DMS53 (cell line): ENCODE results near the gene MPDU1.
A peak's percentile ranks its signal among the peaks of the same experiment; 100 is the strongest.

Source experiments
- DNase-seq: peaks from one replicate; lab custom pipeline; 2025; lab: John Stamatoyannopoulos, UW

The MPDU1 gene

DNA sequence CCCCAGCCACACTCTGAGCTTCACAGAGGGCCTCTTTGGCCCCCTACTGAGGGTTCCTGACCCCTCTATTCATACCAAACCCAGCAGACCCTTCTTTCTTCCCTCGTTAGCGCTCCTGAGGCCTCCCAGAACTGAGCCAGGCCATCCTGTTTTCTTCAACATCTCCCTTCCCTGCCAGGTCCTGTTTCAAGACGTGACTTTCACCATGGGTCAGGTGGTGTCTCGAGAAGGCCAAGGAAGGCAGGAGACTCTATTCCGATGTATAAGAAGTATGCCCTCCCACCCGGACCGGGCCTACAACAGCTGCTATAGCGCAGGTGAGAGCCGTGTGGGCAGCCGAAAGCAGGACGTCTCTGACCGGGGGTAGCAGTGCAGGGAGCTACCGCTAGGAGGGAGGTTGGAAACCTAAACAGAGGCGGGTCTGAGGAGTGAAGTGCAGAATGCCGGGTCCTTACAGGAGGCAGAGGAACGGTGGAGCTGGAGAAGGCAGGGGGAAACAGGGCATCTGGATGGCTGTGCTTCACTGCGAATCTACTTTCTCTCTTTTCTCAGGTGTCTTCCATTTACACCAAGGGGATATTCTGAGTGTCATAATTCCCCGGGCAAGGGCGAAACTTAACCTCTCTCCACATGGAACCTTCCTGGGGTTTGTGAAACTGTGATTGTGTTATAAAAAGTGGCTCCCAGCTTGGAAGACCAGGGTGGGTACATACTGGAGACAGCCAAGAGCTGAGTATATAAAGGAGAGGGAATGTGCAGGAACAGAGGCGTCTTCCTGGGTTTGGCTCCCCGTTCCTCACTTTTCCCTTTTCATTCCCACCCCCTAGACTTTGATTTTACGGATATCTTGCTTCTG is 23.3 kb upstream of the MPDU1 start:
- DNase-seq = peak; percentile 90

- peak; percentile 97 for DNase-seq
Measured at GRCh38 chr17:7561028-7561575, 22.6 kb upstream of the MPDU1 start.

DNA sequence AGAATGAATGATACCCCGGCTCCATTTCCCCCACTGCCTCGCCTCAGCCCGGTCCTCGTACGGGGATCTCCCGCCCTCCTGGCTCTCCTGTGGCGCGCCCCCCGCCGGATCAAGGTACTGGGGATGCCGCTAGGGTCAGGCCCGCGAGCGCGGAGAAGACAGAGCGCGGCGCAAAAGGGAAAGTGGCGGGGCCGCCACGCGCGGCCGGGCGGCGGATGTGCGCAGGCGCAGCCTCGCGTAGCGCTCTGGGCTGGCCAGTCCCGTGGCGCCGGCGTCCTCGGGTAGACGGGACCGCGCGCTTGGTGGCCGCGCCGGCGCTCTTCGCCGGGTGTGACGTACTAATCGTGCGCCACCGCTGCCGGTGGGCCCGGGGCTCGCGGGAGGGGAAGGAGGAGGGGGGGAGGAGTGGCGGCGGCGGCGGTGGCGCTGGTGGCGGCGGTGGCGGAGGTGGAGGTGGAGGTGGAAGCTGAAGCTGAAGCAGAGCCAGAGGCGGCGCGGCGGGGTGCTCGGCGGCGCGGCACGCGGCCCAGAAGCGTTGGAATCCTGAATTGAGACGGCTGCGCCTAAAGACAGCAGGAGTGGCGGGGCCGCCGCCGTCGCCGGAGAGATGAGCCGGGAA is 22.0 kb upstream of the MPDU1 start, which contains the start of gene SENP3:
SENP3 (plus strand) TSS at position 331 of the 619 bp plus-strand sequence. CDS start 1,158 bp downstream, outside the sequence.
- peak; percentile 97 for DNase-seq

GRCh38 chr17:7562208-7562605 is 21.4 kb upstream of the MPDU1 start:
- DNase-seq = peak; percentile 73

DNA sequence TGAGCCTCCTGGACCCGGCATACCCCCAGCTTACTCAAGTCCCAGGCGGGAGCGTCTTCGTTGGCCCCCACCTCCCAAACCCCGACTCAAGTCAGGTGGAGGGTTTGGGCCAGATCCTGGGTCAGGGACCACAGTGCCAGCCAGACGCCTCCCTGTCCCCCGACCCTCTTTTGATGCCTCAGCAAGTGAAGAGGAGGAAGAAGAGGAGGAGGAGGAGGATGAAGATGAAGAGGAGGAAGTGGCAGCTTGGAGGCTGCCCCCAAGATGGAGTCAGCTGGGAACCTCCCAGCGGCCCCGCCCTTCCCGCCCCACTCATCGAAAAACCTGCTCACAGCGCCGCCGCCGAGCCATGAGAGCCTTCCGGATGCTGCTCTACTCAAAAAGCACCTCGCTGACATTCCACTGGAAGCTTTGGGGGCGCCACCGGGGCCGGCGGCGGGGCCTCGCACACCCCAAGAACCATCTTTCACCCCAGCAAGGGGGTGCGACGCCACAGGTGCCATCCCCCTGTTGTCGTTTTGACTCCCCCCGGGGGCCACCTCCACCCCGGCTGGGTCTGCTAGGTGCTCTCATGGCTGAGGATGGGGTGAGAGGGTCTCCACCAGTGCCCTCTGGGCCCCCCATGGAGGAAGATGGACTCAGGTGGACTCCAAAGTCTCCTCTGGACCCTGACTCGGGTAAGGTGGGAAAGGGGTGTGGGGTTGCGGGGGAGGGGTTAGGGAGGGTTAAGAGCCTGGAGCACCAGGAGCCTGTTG is 20.4 kb upstream of the MPDU1 start:
- no peak for DNase-seq

DNA sequence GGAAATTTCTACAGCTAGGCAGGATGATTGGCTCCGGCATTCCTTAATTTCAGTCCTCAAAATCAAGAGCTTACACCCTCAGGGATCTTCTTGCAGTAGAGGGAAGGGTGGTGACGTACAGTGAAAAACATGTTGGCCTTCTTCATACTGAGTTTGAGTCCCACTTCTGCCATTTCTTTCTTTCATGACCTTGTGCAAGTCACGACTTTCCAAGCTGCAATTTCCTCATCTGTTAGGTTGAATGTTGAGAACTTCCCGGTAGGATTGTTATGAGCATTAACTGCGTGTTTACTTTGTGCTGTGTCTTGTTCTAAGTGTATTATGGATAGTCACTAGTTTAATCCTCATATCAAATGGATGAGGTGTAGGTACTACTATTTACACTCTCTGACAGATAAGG is 14.1 kb upstream of the MPDU1 start:
- no peak for DNase-seq

- DNase-seq = no peak
Measured at GRCh38 chr17:7570351-7570750, 13.3 kb upstream of the MPDU1 start.

DNA sequence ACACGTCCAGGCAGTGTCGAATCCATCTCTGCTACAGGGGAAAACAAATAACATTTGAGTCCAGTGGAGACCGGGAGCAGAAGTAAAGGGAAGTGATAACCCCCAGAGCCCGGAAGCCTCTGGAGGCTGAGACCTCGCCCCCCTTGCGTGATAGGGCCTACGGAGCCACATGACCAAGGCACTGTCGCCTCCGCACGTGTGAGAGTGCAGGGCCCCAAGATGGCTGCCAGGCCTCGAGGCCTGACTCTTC is 11.4 kb upstream of the MPDU1 start:
- DNase-seq = no peak

- DNase-seq = peak; percentile 100
Measured at GRCh38 chr17:7572588-7573323, 10.9 kb upstream of the MPDU1 start.

- DNase-seq = peak; percentile 97
Measured at GRCh38 chr17:7573324-7574080, 10.2 kb upstream of the MPDU1 start.

DNA sequence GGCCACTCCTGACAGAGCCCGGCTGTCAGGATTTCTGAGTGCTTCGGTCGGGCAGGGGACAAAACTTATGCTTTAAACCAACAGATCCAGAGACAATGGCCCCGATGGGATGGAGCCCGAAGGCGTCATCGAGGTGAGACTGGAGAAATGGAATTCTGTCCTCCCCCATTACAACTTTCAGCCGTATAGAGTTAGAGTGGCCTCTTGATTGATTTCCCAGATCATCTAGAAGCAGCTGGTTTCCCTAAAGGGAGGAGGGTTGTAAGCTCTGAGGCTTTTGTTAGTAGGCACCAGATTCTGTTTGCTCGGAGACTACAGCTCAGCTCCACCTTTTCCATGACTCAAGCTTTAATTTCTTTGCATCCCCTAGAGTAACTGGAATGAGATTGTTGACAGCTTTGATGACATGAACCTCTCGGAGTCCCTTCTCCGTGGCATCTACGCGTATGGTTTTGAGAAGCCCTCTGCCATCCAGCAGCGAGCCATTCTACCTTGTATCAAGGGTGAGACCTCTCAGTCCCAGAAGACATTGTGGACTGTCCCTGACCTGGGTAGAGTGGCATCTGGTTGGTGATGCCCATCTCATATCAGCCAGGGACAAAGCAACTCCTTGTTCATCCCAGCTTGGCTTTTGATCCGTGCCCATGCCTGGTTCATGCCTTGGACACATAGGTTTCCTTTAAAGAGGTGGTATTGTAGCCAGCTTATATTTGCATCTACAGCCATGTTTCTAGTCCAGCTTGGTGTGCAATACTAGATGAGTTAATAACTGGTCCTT is 9.3 kb upstream of the MPDU1 start:
- peak; percentile 60 for DNase-seq

DNA sequence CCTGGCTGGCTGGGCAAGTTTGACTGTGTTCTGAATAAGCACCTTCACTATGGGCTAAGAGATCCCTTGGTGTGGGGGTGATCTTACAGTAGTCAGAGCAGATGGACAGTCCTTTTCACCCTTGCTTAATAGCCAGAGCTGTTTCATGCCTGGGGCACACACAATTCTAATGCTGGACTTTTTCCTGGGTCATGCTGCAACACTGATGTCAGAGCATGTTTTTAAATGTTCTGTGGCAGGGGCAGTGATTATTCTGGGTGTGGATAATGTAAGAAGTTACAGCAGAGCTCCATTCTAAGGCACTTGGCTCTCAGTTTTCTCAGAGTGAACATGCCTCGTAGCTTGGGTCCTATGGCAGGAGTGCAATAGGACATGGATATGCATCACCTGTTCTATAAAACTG is 8.2 kb upstream of the MPDU1 start:
- no peak for DNase-seq

GRCh38 chr17:7575959-7576358 is 7.7 kb upstream of the MPDU1 start:
- no peak for DNase-seq

GRCh38 chr17:7576432-7576937 is 7.2 kb upstream of the MPDU1 start:
- peak; percentile 47 for DNase-seq

GRCh38 chr17:7577327-7578199 is 6.1 kb upstream of the MPDU1 start:
- DNase-seq = peak; percentile 59

DNA sequence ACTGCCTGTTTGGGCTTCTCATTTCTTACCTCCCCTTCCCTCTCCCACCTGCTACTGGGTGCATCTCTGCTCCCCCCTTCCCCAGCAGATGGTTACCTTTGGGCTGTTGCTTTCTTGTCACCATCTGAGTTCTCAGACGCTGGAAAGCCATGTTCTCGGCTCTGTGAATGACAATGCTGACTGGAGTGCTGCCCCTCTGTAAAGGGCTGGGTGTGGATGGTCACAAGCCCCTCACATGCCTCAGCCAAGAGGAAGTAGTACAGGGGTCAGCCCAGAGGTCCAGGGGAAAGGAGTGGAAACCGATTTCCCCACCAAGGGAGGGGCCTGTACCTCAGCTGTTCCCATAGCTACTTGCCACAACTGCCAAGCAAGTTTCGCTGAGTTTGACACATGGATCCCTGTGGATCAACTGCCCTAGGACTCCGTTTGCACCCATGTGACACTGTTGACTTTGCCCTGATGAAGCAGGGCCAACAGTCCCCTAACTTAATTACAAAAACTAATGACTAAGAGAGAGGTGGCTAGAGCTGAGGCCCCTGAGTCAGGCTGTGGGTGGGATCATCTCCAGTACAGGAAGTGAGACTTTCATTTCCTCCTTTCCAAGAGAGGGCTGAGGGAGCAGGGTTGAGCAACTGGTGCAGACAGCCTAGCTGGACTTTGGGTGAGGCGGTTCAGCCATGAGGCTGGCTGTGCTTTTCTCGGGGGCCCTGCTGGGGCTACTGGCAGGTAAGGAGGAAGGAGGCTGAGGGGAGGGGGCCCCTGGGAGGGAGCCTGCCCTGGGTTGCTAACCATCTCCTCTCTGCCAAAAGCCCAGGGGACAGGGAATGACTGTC is 4.4 kb upstream of the MPDU1 start, which contains the start of gene CD68:
CD68 (plus strand) TSS at position 638 of the 833 bp plus-strand sequence; CDS start at position 678, 40 bp downstream.
- DNase-seq = peak; percentile 93

DNA sequence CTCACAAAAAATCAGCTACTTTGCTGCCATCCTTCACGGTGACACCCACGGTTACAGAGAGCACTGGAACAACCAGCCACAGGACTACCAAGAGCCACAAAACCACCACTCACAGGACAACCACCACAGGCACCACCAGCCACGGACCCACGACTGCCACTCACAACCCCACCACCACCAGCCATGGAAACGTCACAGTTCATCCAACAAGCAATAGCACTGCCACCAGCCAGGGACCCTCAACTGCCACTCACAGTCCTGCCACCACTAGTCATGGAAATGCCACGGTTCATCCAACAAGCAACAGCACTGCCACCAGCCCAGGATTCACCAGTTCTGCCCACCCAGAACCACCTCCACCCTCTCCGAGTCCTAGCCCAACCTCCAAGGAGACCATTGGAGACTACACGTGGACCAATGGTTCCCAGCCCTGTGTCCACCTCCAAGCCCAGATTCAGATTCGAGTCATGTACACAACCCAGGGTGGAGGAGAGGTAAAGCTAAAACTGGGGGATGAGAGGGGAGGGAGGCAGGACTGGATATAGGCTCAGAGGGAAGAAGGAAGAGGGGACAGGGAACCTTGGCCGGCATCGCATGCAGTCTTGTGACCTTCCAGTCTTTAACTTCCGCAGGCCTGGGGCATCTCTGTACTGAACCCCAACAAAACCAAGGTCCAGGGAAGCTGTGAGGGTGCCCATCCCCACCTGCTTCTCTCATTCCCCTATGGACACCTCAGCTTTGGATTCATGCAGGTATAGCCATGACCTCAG is 3.6 kb upstream of the MPDU1 start:
- peak; percentile 70 for DNase-seq
